ENCODE results near the gene THADA. TPM values are rescaled to one million over a fixed set of nuclear protein-coding genes. Genes with fewer than 3 reads are reported as not detected.

The THADA gene
- total and polyA plus RNA-seq, 2 experiments from 2014 or later: 10.8 to 18.8 TPM

- H3K27ac ChIP-seq: no peak overlapping the region
- DNase-seq (ENCODE audit: low spot score): no peak
- H3K9me3 ChIP-seq (ENCODE audit: low read depth): no peaks in the 10 kb centered on the region
- H3K27me3 ChIP-seq: no peaks in the 10 kb centered on the region
- no peak overlapping the region for H3K4me3 ChIP-seq
- H2AFZ ChIP-seq: no peak overlapping the region
- H3K4me1 ChIP-seq (ENCODE audit: insufficient read depth): peaks cover 32% of the 10 kb centered on the region
- no peaks in the 10 kb centered on the region for H3K9me2 ChIP-seq (replicated peaks; ENCODE audit: insufficient read depth)
- TF ChIP-seq EZH2phosphoT487 (IDR thresholded peaks at IDR 0.05; ENCODE audit: low read depth, severe bottlenecking, unreplicated experiment): no peak
- no peak for TF ChIP-seq CTCF (IDR thresholded peaks at IDR 0.05; ENCODE audit: poor library complexity)
- no peaks in the 10 kb centered on the region for H4K20me1 ChIP-seq (ENCODE audit: insufficient read depth, poor library complexity, severe bottlenecking)
- H3K4me2 ChIP-seq: no peak overlapping the region
- H3K79me2 ChIP-seq: no peaks in the 10 kb centered on the region
- 100% methylated on average over 1 of the region's 1 CpG for WGBS (ENCODE audit: low lambda C conversion rate, missing lambda C conversion rate)
- no peaks in the 10 kb centered on the region for H3K36me3 ChIP-seq (replicated peaks; ENCODE audit: insufficient read depth, low read depth)
Measured at GRCh38 chr2:43321446-43321845, 274.4 kb downstream of the THADA start.

- WGBS (ENCODE audit: low lambda C conversion rate, missing lambda C conversion rate): 29% methylated on average over 2 of the region's 2 CpGs
- Histone ChIP-seq H3K9me3 (ENCODE audit: low read depth) (no peaks in the 10 kb centered on the region), H3K27me3 (no peaks in the 10 kb centered on the region), H4K20me1 (ENCODE audit: insufficient read depth, poor library complexity, severe bottlenecking) (no peaks in the 10 kb centered on the region), H3K9me2 (replicated peaks; ENCODE audit: insufficient read depth) (no peaks in the 10 kb centered on the region), H2AFZ (no peak overlapping the region), H3K79me2 (no peaks in the 10 kb centered on the region), H3K4me3 (no peak overlapping the region), H3K36me3 (replicated peaks; ENCODE audit: insufficient read depth, low read depth) (no peaks in the 10 kb centered on the region), H3K4me1 (ENCODE audit: insufficient read depth) (peaks cover 31% of the 10 kb centered on the region), H3K4me2 (peak overlapping the region; percentile 10), H3K27ac (peak overlapping the region; percentile 23)
- no peak for DNase-seq (ENCODE audit: low spot score)
- no peak for TF ChIP-seq EZH2 (IDR thresholded peaks at IDR 0.05; ENCODE audit: borderline replicate concordance)
Measured at GRCh38 chr2:43319541-43319940, 276.3 kb downstream of the THADA start.

GRCh38 chr2:43318791-43319190 is 277.0 kb downstream of the THADA start:
- Histone ChIP-seq H3K9me2 (replicated peaks; ENCODE audit: insufficient read depth) (no peaks in the 10 kb centered on the region), H3K79me2 (no peaks in the 10 kb centered on the region), H3K27me3 (no peaks in the 10 kb centered on the region), H3K9me3 (ENCODE audit: low read depth) (no peaks in the 10 kb centered on the region), H3K4me2 (no peak overlapping the region), H3K4me1 (ENCODE audit: insufficient read depth) (peaks cover 31% of the 10 kb centered on the region), H3K36me3 (replicated peaks; ENCODE audit: insufficient read depth, low read depth) (no peaks in the 10 kb centered on the region), H3K4me3 (no peak overlapping the region), H4K20me1 (ENCODE audit: insufficient read depth, poor library complexity, severe bottlenecking) (no peaks in the 10 kb centered on the region), H3K27ac (peak overlapping the region; percentile 23), H2AFZ (no peak overlapping the region)
- DNase-seq (ENCODE audit: low spot score): peak; percentile 36
- TF ChIP-seq EZH2 (IDR thresholded peaks at IDR 0.05; ENCODE audit: borderline replicate concordance) (no peak), CTCF (IDR thresholded peaks at IDR 0.05; ENCODE audit: poor library complexity) (no peak), EZH2phosphoT487 (IDR thresholded peaks at IDR 0.05; ENCODE audit: low read depth, severe bottlenecking, unreplicated experiment) (no peak)

- H2AFZ ChIP-seq: no peak overlapping the region
- TF ChIP-seq EZH2 (IDR thresholded peaks at IDR 0.05; ENCODE audit: borderline replicate concordance): no peak
- TF ChIP-seq CTCF (IDR thresholded peaks at IDR 0.05; ENCODE audit: poor library complexity): no peak
- no peak for TF ChIP-seq EZH2phosphoT487 (IDR thresholded peaks at IDR 0.05; ENCODE audit: low read depth, severe bottlenecking, unreplicated experiment)
- H3K9me3 ChIP-seq (ENCODE audit: low read depth): no peaks in the 10 kb centered on the region
- H3K36me3 ChIP-seq (replicated peaks; ENCODE audit: insufficient read depth, low read depth): no peaks in the 10 kb centered on the region
- DNase-seq (ENCODE audit: low spot score): no peak
- 91% methylated on average over 3 of the region's 3 CpGs for WGBS (ENCODE audit: low lambda C conversion rate, missing lambda C conversion rate)
- no peak overlapping the region for H3K4me2 ChIP-seq
- H3K27me3 ChIP-seq: no peaks in the 10 kb centered on the region
- H3K9me2 ChIP-seq (replicated peaks; ENCODE audit: insufficient read depth): no peaks in the 10 kb centered on the region
- H3K27ac ChIP-seq: no peak overlapping the region
- no peaks in the 10 kb centered on the region for H4K20me1 ChIP-seq (ENCODE audit: insufficient read depth, poor library complexity, severe bottlenecking)
- H3K4me1 ChIP-seq (ENCODE audit: insufficient read depth): peaks cover 38% of the 10 kb centered on the region
- H3K79me2 ChIP-seq: no peaks in the 10 kb centered on the region
- H3K4me3 ChIP-seq: no peak overlapping the region
Measured at GRCh38 chr2:43317680-43318079, 278.2 kb downstream of the THADA start.

All from hepatocyte (in vitro differentiated cells).